T-helper 9 cell (primary cell): Measurements from ENCODE around the gene PFDN2.
A peak's percentile ranks its signal among the peaks of the same experiment; 100 is the strongest.

Experiments
- DNase-seq: peaks from one replicate; pipeline ENCODE4 v3.0.0-alpha.2; 2020

PFDN2 gene

GRCh38 chr1:161099090-161099802 lies 18.6 kb downstream of the PFDN2 start:
- DNase-seq, result no peak

DNA sequence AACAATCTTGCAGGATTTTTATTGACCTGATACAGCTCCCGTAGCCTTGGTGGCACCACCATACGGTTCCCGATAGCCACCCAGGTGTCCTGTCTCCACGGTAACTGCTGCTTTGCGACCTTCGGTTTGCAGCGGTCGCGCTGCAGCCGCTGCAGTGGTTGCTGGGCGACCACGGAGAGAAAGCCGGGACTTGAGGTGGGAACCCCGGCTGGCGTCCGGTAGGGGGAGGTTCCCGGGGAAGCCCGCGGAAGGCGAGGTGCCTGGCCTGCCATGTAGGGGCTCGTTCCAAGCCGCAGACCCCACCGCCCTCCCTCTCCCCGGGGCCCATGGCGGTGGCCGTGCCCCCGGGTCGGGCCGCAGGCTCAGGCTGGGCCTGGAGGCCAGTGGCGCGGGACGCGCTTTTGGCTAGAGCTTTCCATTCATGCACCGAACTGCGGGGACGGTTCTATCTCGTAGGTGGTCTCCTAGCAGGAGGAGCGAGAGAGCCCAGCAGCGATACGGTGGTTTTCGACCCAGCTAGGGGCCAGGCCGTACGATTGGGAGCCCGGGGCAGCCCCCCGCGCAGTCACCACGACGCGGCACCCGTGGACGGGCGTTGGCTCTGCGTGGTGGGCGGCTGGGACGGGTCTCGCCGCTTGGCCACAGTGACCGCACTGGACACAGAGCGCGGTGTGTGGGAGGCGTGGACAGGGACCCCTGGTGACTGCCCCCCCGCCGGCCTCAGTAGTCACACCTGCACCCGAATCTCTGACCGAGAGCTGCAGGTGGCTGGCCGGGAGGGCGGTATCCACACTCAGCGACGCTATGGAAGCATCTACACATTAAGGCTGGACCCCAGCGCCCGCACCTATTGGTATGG lies 19.4 kb downstream of the PFDN2 start, which contains the start of gene KLHDC9:
KLHDC9 (plus strand) TSS at position 152 of the 859 bp plus-strand sequence; CDS start at position 327, 175 bp downstream.
- DNase-seq, result peak; percentile 51

DNA sequence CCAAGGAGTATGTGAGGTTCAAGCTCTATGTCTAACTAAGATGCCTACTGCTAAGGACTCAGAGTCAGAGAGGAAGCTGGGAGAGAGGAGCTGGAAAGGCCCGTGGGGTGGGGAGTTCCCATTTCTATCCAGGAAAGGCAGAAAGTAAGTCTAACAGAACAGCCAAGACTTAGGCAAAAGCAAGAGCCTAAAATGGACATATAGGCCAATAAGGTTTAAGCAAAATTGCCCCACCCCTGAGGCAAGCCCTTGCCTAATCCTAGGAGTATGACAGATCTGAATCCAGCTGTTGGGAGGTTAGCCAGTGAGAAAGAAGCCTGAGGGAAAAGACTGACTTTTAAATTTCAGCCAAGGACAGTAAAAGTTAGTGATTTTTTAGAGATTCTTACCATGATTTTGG lies 21.3 kb downstream of the PFDN2 start:
- no peak for DNase-seq

DNA sequence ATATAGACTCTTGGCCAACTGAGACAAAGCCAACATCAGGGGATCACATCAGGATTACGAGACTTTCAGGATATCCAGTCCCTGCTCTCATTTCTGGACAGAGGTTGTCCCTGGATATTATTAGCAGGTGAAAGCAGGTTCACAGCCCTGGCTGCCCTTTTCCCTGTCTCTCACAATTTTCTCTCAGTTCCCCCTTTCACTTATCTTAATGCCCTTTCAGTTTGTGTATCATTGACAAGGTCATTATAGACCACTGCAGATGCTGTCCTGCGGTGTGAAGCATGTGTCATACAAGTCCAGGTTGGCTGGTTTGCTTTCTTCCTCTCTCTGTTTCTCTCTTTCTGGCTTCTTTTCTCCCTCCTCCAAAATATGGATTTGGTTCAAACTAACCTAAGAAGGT lies 21.8 kb downstream of the PFDN2 start:
- DNase-seq, result no peak

DNA sequence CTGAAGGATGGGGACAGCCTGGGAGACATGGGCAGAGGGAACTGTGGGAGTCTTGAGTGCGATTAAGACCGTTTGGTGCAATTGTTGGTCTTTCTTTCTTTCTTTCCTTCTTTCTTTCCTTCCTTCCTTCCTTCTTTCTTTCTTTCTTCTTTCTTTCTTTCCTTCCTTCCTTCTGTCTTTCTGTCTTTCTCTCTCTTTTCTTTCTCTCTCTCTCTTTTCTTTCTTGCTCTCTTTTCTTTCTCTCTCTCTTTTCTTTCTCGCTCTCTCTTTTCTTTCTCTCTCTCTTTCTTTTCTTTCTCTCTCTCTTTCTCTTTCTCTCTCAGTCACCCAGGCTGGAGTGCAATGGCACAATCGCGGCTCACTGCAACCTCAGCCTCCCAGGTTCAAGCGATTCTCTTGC lies 22.6 kb downstream of the PFDN2 start:
- DNase-seq, result no peak

DNA sequence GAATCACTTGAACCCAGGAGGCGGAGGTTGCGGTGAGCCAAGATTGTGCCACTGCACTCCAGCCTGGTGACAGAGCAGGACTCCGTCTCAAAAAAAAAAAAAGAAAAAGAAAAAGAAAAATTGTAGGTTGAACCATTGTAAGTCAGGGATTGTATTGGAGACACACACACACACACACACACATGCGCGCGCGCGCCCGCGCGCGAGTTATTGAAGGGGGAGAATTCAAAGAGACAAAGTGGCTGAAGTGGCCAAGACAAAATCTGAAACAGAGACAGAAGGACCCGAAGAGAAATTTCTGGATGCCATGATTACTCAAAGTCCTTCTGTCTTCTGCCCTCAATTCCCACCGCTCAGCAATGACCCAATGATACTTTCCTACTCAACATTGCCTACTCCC lies 23.4 kb downstream of the PFDN2 start:
- DNase-seq, result no peak

- DNase-seq, result no peak
Observed at GRCh38 chr1:161092621-161093028, 25.2 kb downstream of the PFDN2 start.

DNA sequence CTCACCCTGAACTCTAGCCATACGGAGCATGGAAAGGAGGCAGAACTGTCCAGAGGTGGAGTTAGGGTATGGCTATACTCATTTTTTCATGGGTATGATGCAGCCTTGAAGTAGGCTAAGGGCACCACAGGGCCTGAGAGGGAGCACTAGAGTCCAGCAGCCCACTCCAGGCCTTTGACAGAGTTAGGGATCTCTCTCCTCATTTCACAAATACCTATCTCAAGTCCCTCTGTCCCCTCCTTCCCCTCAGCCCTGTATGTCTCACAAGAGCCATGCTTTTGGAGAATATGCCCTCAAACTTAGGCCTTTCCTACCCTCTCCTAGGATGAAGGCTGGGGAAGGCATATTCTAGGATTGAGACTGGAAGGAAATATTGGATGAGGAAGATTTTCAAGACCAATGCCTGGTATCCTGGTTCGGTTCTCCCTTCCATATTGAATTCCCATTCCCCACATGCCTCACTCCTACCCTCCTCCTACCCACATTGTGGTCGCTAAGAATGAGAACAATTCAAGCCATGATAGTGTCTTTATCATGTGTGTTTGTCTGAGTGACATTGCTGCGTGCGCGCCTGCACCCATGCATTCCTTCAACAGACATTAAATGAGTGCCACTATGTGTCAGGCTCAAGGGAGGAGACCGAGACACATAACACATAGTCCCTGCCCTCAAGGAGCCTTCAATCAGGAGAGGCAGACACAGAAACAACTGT lies 25.9 kb downstream of the PFDN2 start:
- DNase-seq, result no peak

DNA sequence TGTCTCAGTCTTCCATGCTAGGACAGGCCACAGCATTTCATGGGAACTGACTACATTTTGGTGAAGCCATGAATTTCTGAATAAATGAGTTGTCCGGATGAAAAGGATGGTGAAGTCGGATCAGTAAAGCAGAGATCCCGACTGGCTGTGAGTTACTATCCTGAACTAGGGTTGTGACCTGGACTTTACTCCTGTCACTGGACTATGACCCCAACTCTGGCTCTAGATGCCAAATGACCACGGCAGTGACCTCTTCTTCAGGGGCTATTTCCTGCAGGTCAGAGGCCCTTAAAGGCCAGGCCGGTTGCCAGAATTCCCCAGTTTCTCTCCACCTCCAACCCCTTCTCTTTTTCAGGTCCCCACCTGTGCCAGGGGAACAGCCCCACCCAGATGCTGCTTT lies 26.7 kb downstream of the PFDN2 start:
- no peak for DNase-seq

- DNase-seq, result no peak
Observed at GRCh38 chr1:161090617-161091016, 27.2 kb downstream of the PFDN2 start.

DNA sequence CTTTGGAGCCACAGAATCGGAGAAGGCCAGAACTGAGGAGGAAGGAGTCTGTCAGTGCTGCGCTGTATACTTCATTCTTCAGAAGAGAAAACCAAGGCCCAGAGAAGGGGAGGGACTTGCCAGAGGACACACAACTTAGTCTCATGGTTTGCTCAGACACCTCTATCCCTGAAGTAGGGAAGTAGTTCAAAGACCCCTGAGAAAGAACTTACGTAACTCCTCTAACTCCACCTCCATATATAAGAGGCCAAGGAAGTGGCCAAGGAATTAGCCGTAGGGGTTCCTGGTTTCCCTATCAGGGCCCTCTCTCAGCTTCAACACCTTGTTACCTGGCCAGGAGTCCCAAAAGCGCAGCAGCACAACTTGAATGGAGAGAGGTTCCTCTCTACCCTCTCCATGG lies 27.9 kb downstream of the PFDN2 start:
- DNase-seq, result no peak

DNA sequence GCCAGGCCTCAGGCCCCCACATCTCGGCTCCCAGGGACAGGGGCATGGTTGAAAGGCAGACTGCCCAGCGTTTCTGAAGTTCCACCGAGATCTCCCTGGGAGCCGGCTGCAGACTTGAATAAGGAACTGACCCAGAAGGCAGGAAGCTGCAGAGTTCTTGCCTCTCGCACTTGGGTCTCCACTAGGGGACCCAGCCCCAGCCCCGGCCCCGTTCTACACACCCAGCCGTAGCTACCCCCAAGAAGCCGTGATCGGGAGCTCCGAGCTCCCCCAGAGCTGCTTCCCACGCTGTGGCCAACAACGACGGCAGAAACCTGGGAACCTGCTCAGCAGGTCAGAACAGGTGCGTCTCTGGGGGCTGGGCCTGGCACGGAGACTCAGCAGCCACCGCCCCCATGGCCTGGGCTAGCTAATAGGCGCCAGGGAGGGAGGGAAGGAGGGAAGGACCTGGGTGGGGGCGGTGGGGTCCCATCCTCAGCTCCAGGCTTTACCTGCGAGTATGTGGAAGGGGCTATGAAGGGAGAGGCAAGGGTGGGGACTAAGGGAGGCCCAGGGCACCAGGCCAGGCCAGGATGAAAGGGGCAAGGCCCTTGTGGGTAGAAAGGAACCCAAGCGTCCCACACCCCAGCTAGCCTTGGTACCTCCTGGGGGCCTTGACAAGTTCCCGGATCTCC lies 28.4 kb downstream of the PFDN2 start, which contains the start of gene NECTIN4:
NECTIN4 (minus strand) TSS at position 308 of the 674 bp plus-strand sequence; CDS start at position 46, 262 bp downstream.
- DNase-seq, result no peak

DNA sequence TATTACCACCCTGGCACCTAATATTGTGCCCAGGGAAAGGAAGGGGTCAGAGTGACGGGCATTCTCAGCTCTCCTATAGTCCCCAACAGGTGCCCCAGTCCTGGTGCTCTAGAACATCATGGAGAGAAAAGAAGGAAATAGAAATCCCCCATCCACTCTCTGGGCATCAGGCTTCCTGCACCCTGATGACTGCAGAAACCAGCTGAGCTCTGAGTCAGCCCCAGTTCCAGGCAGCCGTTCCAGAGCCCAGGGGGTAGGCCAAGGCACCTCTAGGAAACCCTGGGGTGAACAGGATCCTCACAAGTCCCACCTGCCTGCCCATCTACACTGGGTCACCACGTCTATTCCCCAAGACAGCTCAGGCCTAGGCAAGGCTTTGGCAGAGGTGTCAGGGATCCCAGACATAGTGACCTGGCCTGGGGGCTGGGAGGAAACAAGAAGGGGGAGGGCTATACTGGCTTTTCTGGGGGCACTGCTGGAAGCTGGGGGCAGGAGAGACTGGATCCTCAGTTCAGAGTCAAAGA lies 29.2 kb downstream of the PFDN2 start:
- DNase-seq, result no peak

DNA sequence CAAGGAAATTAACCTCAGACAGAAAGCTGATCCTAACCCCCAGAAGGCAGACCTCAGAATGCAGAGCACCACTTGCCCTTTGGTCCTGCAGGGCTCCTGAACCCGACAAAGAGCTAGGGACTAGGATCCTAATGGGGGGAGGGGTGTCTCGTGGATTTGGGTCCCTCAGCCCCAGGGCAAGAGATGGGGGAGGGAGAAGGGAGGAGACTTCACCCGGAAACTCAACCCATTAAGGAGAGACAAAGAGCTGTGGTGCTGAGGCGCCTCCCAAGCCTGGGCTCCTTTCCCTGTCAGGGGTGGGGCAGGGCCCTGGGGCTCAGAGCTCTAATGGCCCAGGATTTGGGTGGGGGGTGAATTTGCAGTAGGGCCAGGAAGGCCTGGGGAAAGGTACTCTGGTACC lies 31.4 kb downstream of the PFDN2 start:
- DNase-seq, result no peak

DNA sequence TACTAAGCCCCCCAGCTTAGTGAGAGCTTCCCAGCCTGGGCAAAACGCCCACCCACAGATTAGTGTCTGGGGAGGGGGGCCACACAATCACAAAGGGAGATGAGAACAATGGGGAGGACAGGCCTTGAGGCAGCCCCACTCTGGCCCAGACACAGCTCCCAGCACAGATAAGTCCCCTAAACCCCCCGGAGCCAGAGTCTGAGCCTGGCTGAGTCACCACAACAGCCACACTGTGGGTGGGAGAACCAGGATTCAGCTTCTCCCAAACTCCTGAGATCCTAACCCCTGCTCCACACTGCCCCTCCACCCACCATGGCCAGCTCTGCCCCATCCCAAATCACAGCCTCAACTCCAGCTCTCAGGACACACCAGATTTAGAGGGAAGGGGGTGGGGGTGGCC lies 32.7 kb downstream of the PFDN2 start:
- no peak for DNase-seq

- DNase-seq, result no peak
Observed at GRCh38 chr1:161084597-161084988, 33.2 kb downstream of the PFDN2 start.

DNA sequence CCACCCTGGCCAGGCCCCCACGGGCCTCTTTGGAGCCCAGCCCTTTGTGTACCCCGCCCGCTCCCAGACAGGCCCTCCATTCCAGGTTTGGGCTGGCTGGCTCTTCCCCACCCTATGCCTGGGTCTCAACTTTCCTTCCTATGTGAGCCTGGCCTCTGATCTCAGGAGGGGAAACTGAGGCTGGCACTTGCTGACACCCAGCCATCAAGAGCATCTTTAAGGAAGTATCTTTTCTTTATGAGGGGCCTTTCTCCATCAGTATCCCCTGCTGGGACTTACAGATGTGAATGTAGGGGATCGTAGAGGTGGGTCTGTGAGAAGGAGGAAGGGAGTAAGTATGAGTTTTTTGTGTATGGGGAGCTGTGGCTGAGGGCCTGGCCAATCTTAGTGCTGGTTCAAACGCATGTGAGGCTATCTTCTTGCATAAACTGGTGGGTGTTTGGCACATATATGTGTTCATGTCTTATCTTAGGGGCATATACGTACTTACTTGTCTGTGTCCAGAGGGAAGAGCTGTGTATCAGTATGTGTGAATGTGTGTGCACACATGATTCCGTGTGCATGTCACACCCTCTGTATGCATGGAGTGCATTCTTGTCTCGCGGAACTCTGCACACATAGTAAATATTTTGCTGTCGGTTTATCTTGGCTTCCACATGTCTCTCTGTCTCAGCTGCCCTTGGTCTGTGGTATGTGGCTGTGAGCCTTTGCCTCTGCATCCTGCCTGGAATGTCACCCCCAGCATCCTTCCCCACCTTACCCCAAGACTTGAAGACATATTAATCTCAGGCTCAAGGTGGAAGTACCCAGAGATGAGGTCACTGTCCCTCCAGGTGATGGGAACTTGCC lies 33.9 kb downstream of the PFDN2 start:
- DNase-seq, result no peak

DNA sequence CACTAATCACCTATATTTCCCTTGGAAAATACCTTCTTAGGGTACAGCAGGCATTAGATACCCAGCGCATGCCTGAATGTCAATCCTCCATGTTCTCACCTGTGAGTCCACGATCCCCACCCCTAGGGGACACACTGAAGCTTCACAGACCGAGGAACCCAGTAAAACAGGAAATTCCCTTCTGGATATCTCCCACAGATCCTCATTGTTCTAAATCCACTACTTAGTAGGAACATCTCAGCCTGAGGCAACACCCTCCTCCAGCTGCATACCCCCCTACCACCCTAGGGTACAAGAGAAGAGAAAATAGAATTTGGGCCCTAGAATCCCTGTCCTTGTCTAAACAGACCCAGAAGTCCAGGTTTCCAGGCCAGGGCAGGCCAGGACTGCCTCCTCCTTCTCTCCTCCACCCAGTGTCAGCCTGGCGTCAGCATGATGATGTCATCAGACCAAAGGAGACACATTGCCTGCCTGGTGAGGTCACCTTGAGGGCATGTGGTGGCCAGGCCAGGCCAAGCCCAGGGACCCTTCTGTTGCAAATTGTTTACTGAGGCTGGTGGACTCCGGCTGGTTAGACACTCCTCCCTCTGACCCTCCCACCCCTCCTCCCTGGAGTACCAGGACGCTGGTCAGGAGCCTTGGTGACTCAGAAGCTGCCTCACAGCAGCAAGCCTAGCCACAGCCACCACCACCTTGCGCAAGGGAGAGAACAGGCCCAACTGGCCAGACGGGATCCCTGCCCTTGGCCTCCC lies 34.7 kb downstream of the PFDN2 start:
- no peak for DNase-seq

DNA sequence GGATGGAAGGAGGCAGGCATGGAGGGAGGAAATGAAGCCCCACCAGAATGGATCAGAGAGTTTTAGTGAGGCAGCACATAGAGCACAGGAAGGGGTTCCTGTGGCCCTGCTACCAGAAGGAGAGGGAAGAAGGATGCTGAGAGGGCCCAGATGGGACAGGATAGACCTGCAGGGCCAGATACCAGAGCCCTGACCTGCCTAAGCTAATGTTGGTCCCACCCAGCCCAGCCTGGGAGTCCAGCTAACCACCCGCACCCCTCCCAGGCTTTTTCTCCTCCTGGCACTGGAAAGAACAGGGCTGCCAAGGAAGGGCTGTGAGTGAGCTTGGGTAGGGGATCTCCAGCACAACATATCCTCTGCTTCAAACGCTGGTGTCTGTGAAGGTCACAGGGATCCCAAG lies 35.4 kb downstream of the PFDN2 start:
- DNase-seq, result no peak

GRCh38 chr1:161081519-161081918 lies 36.3 kb downstream of the PFDN2 start:
- no peak for DNase-seq
